CD4-positive, CD25-positive, alpha-beta regulatory T cell (primary cell): ENCODE results near the gene DNMT3B. TPM values are rescaled to one million over a fixed set of nuclear protein-coding genes. Genes with fewer than 3 reads are reported as not detected.

Experiments used
- ATAC-seq, 2 donors: fragments of 150-1000 bp; cut with Tn5 transposase; one replicate each; pipeline ENCODE4 v1.10.0; 2021; ENCODE audit warnings: low read depth in 2 of 2, moderate number of reproducible peaks in 2 of 2, moderate library complexity in 1 of 2
- DNase-seq, 3 donors: peaks; one replicate each; pipeline versions ENCODE4 v3.0.0 to v3.0.0-alpha.2; 2012 to 2022; ENCODE audit warnings: mixed read lengths in 1 of 3
- H3K27ac ChIP-seq: one replicate; pipeline ENCODE4 v1.7.0; 2013; ENCODE audit warnings: mild to moderate bottlenecking, low read length; ENCODE audit not compliant: insufficient read depth, poor library complexity, severe bottlenecking
- H3K27me3 ChIP-seq: one replicate; pipeline ENCODE4 v1.7.0; 2013; ENCODE audit warnings: low read length; ENCODE audit not compliant: control insufficient read depth, insufficient read depth
- H3K36me3 ChIP-seq: one replicate; pipeline ENCODE4 v1.7.0; 2013; ENCODE audit warnings: mild to moderate bottlenecking, low read length, moderate library complexity; ENCODE audit not compliant: control insufficient read depth, insufficient read depth
- H3K4me1 ChIP-seq: 2 replicates; pipeline ENCODE4 v1.7.0; 2013; ENCODE audit warnings: mild to moderate bottlenecking, low read length; ENCODE audit not compliant: insufficient read depth, control insufficient read depth, poor library complexity, severe bottlenecking
- H3K4me3 ChIP-seq: one replicate; pipeline ENCODE4 v1.7.0; 2013; ENCODE audit warnings: low read depth, mild to moderate bottlenecking, low read length, moderate library complexity
- H3K9me3 ChIP-seq, 2 experiments: 1 replicate in 1 of 2; 2 replicates in 1 of 2; pipeline ENCODE4 v1.7.0; 2013; ENCODE audit warnings: low read length in 2 of 2, mild to moderate bottlenecking in 1 of 2, moderate library complexity in 1 of 2; ENCODE audit not compliant: control insufficient read depth in 2 of 2
- H3K27ac Mint-ChIP-seq, 3 donors: one replicate each; pipeline ENCODE4 v1.8.0; 2020 to 2022; ENCODE audit warnings: mild to moderate bottlenecking in 3 of 3, mixed read lengths in 3 of 3, moderate library complexity in 2 of 3
- H3K27me3 Mint-ChIP-seq: one replicate; pipeline ENCODE4 v1.8.0; 2022; ENCODE audit warnings: mild to moderate bottlenecking, mixed read lengths
- H3K36me3 Mint-ChIP-seq: one replicate; pipeline ENCODE4 v1.8.0; 2020; ENCODE audit warnings: mixed read lengths
- H3K4me1 Mint-ChIP-seq, 4 donors: one replicate each; pipeline ENCODE4 v1.8.0; 2020 to 2022; ENCODE audit warnings: mixed read lengths in 4 of 4, mild to moderate bottlenecking in 1 of 4
- H3K4me3 Mint-ChIP-seq, 4 donors: one replicate each; pipeline ENCODE4 v1.8.0; 2020 to 2022; ENCODE audit warnings: mild to moderate bottlenecking in 4 of 4, mixed read lengths in 4 of 4, moderate library complexity in 3 of 4
- H3K9me3 Mint-ChIP-seq, 7 donors: one replicate each; pipeline ENCODE4 v1.8.0; 2020 to 2022; ENCODE audit warnings: mixed read lengths in 7 of 7, mild to moderate bottlenecking in 3 of 7, moderate library complexity in 2 of 7
- polyA plus RNA-seq, 4 donors: library from polyadenylated mRNA; unstranded; fragments of 300-500 nt; fragmentation: Illumina TruSeq; gene quantifications; one replicate each; pipeline ENCODE4 v1.2.3, GENCODE V29; 2021
- total RNA-seq: library from RNA; stranded (reverse); gene quantifications from one replicate; pipeline ENCODE4 v1.2.3, GENCODE V29; 2022

Gene DNMT3B
- total and polyA plus RNA-seq, 5 donors from 2014 or later: 0.14 to 0.47 TPM; not detected in 3

GRCh38 chr20:32798046-32798981, 36.1 kb downstream of the DNMT3B start:
- Histone ChIP-seq H3K27me3 (no peaks in the 10 kb centered on the region), H3K4me1 (peaks cover 14% of the 10 kb centered on the region), H3K27ac (no peak overlapping the region), H3K9me3 (no peaks in the 10 kb centered on the region), H3K4me3 (no peak overlapping the region), H3K36me3 (no peaks in the 10 kb centered on the region)
- H3K27me3 Mint-ChIP-seq: no peaks in the 10 kb centered on the region
- H3K36me3 Mint-ChIP-seq: no peaks in the 10 kb centered on the region
- H3K4me3 Mint-ChIP-seq: no peak overlapping the region
- no peak for DNase-seq
- peaks cover 0 to 2% (median 0%) of the 10 kb centered on the region in 7 donors for H3K9me3 Mint-ChIP-seq
- no peak for ATAC-seq
- H3K27ac Mint-ChIP-seq: peak overlapping the region in 1 of 3 donors; percentile 40
- peaks cover 7 to 29% (median 15%) of the 10 kb centered on the region in 4 donors for H3K4me1 Mint-ChIP-seq

- Mint-ChIP-seq H3K27ac (no peak overlapping the region), H3K27me3 (no peaks in the 10 kb centered on the region), H3K4me1 (no peaks in the 10 kb centered on the region), H3K4me3 (no peak overlapping the region), H3K9me3 (peaks cover 0 to 1% (median 0%) of the 10 kb centered on the region in 7 donors), H3K36me3 (peaks cover 1% of the 10 kb centered on the region)
- Histone ChIP-seq H3K36me3 (no peaks in the 10 kb centered on the region), H3K27me3 (no peaks in the 10 kb centered on the region), H3K4me3 (no peak overlapping the region), H3K27ac (no peak overlapping the region), H3K9me3 (no peaks in the 10 kb centered on the region), H3K4me1 (no peaks in the 10 kb centered on the region)
- no peak for DNase-seq
- no peak for ATAC-seq
Observed at GRCh38 chr20:32803092-32803491, 40.9 kb downstream of the DNMT3B start.

- Mint-ChIP-seq H3K27me3 (no peaks in the 10 kb centered on the region), H3K36me3 (peaks cover 4% of the 10 kb centered on the region), H3K27ac (no peak overlapping the region), H3K9me3 (peaks cover 0 to 1% (median 0%) of the 10 kb centered on the region in 7 donors), H3K4me3 (no peak overlapping the region), H3K4me1 (no peaks in the 10 kb centered on the region)
- no peak for ATAC-seq
- DNase-seq: no peak
- H3K36me3 ChIP-seq: no peaks in the 10 kb centered on the region
- H3K27ac ChIP-seq: no peak overlapping the region
- no peaks in the 10 kb centered on the region for H3K4me1 ChIP-seq
- H3K4me3 ChIP-seq: no peak overlapping the region
- no peaks in the 10 kb centered on the region for H3K9me3 ChIP-seq
- no peaks in the 10 kb centered on the region for H3K27me3 ChIP-seq
Observed at GRCh38 chr20:32804022-32804715, 42.0 kb downstream of the DNMT3B start.

- peaks cover 0 to 1% (median 0%) of the 10 kb centered on the region in 7 donors for H3K9me3 Mint-ChIP-seq
- H3K9me3 ChIP-seq: no peaks in the 10 kb centered on the region
- no peaks in the 10 kb centered on the region for H3K4me1 Mint-ChIP-seq
Observed at GRCh38 chr20:32804817-32805216, 42.6 kb downstream of the DNMT3B start.

DNA sequence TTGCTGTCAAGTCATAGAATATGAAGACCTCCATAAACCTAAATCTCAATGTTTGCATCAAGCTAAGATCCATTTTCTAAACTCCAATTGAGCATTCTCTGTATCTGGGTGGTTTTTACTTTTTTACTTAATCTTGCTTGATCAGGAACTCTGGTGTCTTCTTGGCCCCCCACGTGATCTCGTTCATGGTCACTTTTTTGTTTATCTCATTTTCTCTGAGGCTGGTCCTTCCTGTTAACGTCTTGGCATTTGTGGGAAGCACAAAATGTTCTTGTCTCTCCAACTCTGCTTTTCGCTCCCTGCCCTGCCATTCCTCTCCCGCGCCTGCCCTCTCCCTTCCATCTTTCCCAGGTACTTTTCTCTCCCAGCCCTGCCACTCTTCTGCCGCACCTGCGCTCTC, 43.5 kb downstream of the DNMT3B start:
- Histone ChIP-seq H3K4me3 (no peak overlapping the region), H3K9me3 (no peaks in the 10 kb centered on the region), H3K36me3 (no peaks in the 10 kb centered on the region), H3K4me1 (no peaks in the 10 kb centered on the region), H3K27me3 (no peaks in the 10 kb centered on the region), H3K27ac (no peak overlapping the region)
- Mint-ChIP-seq H3K27ac (no peak overlapping the region), H3K4me3 (no peak overlapping the region), H3K27me3 (no peaks in the 10 kb centered on the region), H3K36me3 (peaks cover 4% of the 10 kb centered on the region), H3K9me3 (peaks cover 0 to 1% (median 0%) of the 10 kb centered on the region in 7 donors), H3K4me1 (no peaks in the 10 kb centered on the region)
- no peak for ATAC-seq
- no peak for DNase-seq

More at GRCh38 chr20:32804817-32805216, 42.6 kb downstream of the DNMT3B start:
- Histone ChIP-seq H3K4me3 (no peak overlapping the region), H3K36me3 (no peaks in the 10 kb centered on the region), H3K27ac (no peak overlapping the region), H3K4me1 (no peaks in the 10 kb centered on the region), H3K27me3 (no peaks in the 10 kb centered on the region)
- Mint-ChIP-seq H3K27me3 (no peaks in the 10 kb centered on the region), H3K27ac (no peak overlapping the region), H3K4me3 (no peak overlapping the region), H3K36me3 (peaks cover 4% of the 10 kb centered on the region)
- ATAC-seq: no peak
- DNase-seq: no peak

DNA sequence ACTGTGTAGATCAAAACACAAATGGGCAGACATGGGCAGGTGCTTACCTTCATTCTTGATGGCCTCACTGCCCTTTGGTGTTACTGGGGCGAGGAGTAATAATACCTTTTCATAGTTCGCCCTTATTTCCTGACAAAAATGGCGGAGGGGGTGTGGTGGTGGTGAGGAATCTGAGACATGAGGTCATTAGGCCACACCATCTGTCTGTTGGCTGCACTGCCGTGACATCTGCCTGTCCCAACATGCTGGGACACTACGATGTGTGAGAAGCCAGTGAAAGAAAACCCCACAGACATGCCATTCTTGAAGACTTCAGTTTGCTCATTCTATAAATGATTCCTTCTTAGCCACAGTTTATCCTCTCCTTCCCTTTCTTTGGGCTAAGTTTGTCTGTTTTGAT, 44.2 kb downstream of the DNMT3B start:
- no peak overlapping the region for H3K27ac Mint-ChIP-seq
- H3K27ac ChIP-seq: no peak overlapping the region
- no peaks in the 10 kb centered on the region for H3K27me3 ChIP-seq
- H3K36me3 ChIP-seq: no peaks in the 10 kb centered on the region
- H3K4me3 ChIP-seq: no peak overlapping the region
- ATAC-seq: no peak
- H3K4me3 Mint-ChIP-seq: no peak overlapping the region
- peaks cover 0 to 1% (median 0%) of the 10 kb centered on the region in 7 donors for H3K9me3 Mint-ChIP-seq
- H3K36me3 Mint-ChIP-seq: peaks cover 4% of the 10 kb centered on the region
- DNase-seq: no peak
- H3K4me1 ChIP-seq: no peaks in the 10 kb centered on the region
- H3K4me1 Mint-ChIP-seq: no peaks in the 10 kb centered on the region
- H3K9me3 ChIP-seq: no peaks in the 10 kb centered on the region
- no peaks in the 10 kb centered on the region for H3K27me3 Mint-ChIP-seq

DNA sequence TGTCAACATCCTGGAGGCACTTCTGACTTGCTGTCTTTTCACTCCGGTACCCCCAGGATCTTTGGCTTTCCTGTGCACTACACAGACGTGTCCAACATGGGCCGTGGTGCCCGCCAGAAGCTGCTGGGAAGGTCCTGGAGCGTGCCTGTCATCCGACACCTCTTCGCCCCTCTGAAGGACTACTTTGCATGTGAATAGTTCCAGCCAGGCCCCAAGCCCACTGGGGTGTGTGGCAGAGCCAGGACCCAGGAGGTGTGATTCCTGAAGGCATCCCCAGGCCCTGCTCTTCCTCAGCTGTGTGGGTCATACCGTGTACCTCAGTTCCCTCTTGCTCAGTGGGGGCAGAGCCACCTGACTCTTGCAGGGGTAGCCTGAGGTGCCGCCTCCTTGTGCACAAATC, 45.5 kb downstream of the DNMT3B start:
- H3K4me1 Mint-ChIP-seq: no peaks in the 10 kb centered on the region
- Histone ChIP-seq H3K9me3 (no peaks in the 10 kb centered on the region), H3K4me3 (no peak overlapping the region), H3K27ac (no peak overlapping the region), H3K27me3 (no peaks in the 10 kb centered on the region), H3K4me1 (no peaks in the 10 kb centered on the region), H3K36me3 (no peaks in the 10 kb centered on the region)
- H3K36me3 Mint-ChIP-seq: peaks cover 4% of the 10 kb centered on the region
- ATAC-seq (no peak), DNase-seq (no peak)
- peaks cover 0 to 1% (median 0%) of the 10 kb centered on the region in 7 donors for H3K9me3 Mint-ChIP-seq
- no peak overlapping the region for H3K4me3 Mint-ChIP-seq
- no peaks in the 10 kb centered on the region for H3K27me3 Mint-ChIP-seq
- H3K27ac Mint-ChIP-seq: no peak overlapping the region
